A549 (cell line): ENCODE data around the gene IDS. TPM values are rescaled to one million over a fixed set of nuclear protein-coding genes. Genes with fewer than 3 reads are reported as not detected.

ENCODE experiments used
- ATAC-seq, 2 experiments: fragments of 200-7000 bp in 1 of 2; fragments of >200 bp in 1 of 2; cut with Nextera tagmentation in 1 of 2; cut with Tn5 transposase in 1 of 2; 3 replicates each; pipeline versions ENCODE4 v1.8.0 to v1.9.1; 2018 to 2020; ENCODE audit warnings: mild to moderate bottlenecking in 1 of 2, moderate library complexity in 1 of 2
- CTCF ChIA-PET: fragments of 300-600 bp; sonication (Branson Sonifier 250); formaldehyde crosslinking; extraction: SDS; loops from one replicate; lab custom pipeline; 2021; ENCODE audit warnings: antibody characterized with exemption, inconsistent platforms; lab: Yijun Ruan, JAX
- POLR2A ChIA-PET: fragments of 350-600 bp; formaldehyde crosslinking; extraction: SDS; loops from one replicate; lab custom pipeline; 2021; ENCODE audit warnings: antibody characterized with exemption, inconsistent platforms; lab: Yijun Ruan, JAX
- DNase-seq, 2 experiments: peaks; one replicate each; pipeline versions ENCODE4 v3.0.0 to v3.0.0-alpha.2; 2011 to 2016; ENCODE audit warnings: low read depth in 1 of 2, low spot score in 1 of 2
- FAIRE-seq: peaks from 2 replicates; lab custom pipeline; 2011; peaks lifted over from hg19 to GRCh38; lab: Jason Lieb, UNC
- H3K27ac ChIP-seq, 2 experiments: fragments of >200 bp; sonication (Bioruptor Twin); formaldehyde crosslinking; 3 replicates each; pipeline ENCODE4 v1.5.1; 2016 to 2017
- H3K4me1 ChIP-seq: fragments of >200 bp; sonication (Bioruptor Twin); formaldehyde crosslinking; 3 replicates; pipeline ENCODE4 v1.6.1; 2016
- H3K4me2 ChIP-seq: fragments of >200 bp; sonication (Bioruptor Twin); formaldehyde crosslinking; 3 replicates; pipeline ENCODE4 v1.6.1; 2016
- H3K4me3 ChIP-seq: fragments of >200 bp; sonication (Bioruptor Twin); formaldehyde crosslinking; 3 replicates; pipeline ENCODE4 v1.5.1; 2016
- H3K9me3 ChIP-seq: fragments of >200 bp; sonication (Bioruptor Twin); formaldehyde crosslinking; 3 replicates; pipeline ENCODE4 v1.6.1; 2016
- ATOH8 ChIP-seq: fragments of 250-450 bp; sonication (Bioruptor Pico); IDR thresholded peaks from 2 replicates; pipeline ENCODE4 v1.5.0; 2020; ENCODE audit warnings: low read depth, mild to moderate bottlenecking, moderate library complexity
- CHD2 ChIP-seq: fragments of 150-350 bp; IDR thresholded peaks from 2 replicates; pipeline ENCODE4 v1.6.1; 2014; ENCODE audit warnings: low read length; ENCODE audit not compliant: partially characterized antibody
- HES2 ChIP-seq: fragments of >200 bp; sonication (Bioruptor Twin); formaldehyde crosslinking; IDR thresholded peaks from 2 replicates; pipeline ENCODE4 v1.6.1; 2016
- HOXB13 ChIP-seq: fragments of 250-450 bp; sonication (Bioruptor Pico); IDR thresholded peaks from 2 replicates; pipeline ENCODE4 v1.5.0; 2020; ENCODE audit warnings: low read depth, mild to moderate bottlenecking, moderate library complexity
- KDM1A ChIP-seq: fragments of 200-600 bp; sonication (generic); IDR thresholded peaks from 2 replicates; pipeline ENCODE4 v1.6.1; 2016; ENCODE audit warnings: low read depth, mild to moderate bottlenecking
- KDM5A ChIP-seq: fragments of 200-600 bp; sonication (generic); IDR thresholded peaks from 2 replicates; pipeline ENCODE4 v1.6.1; 2016; ENCODE audit warnings: antibody characterized with exemption, mild to moderate bottlenecking
- NFE2L2 ChIP-seq: fragments of 150-350 bp; conservative IDR thresholded peaks from 2 replicates; pipeline ENCODE4 v1.6.1; 2014; ENCODE audit warnings: low read length
- NPAS2 ChIP-seq: fragments of 250-450 bp; sonication (Bioruptor Pico); IDR thresholded peaks from 2 replicates; pipeline ENCODE4 v1.8.0; 2022; ENCODE audit warnings: mild to moderate bottlenecking, moderate library complexity, borderline replicate concordance
- RAD21 ChIP-seq, 2 experiments: fragments of >200 bp in 1 of 2; sonication (Bioruptor Twin) in 1 of 2; formaldehyde crosslinking in 1 of 2; IDR thresholded peaks in 1 of 2; conservative IDR thresholded peaks in 1 of 2; 2 replicates in 1 of 2; 3 replicates in 1 of 2; pipeline ENCODE4 v1.6.1; 2012 to 2018; ENCODE audit warnings: inconsistent platforms in 1 of 2
- RARB ChIP-seq: fragments of 250-450 bp; sonication (Bioruptor Pico); IDR thresholded peaks from 2 replicates; pipeline ENCODE4 v1.8.0; 2021; ENCODE audit warnings: mild to moderate bottlenecking, moderate library complexity
- REST ChIP-seq: fragments of 200-600 bp; sonication (generic); IDR thresholded peaks from 2 replicates; pipeline ENCODE4 v1.6.1; 2016; ENCODE audit warnings: antibody characterized with exemption, mild to moderate bottlenecking, moderate library complexity
- RFX5 ChIP-seq: fragments of 450-650 bp; IDR thresholded peaks from 2 replicates; pipeline ENCODE4 v1.7.1; 2014; ENCODE audit warnings: antibody characterized with exemption, mild to moderate bottlenecking, moderate library complexity
- SMC3 ChIP-seq: fragments of >200 bp; sonication (Bioruptor Twin); formaldehyde crosslinking; IDR thresholded peaks from 3 replicates; pipeline ENCODE4 v1.6.1; 2018; ENCODE audit warnings: inconsistent platforms
- TP53 ChIP-seq: fragments of 250-450 bp; sonication (Bioruptor Pico); IDR thresholded peaks from 2 replicates; pipeline ENCODE4 v1.5.0; 2021; ENCODE audit warnings: mild to moderate bottlenecking, moderate library complexity
- USF2 ChIP-seq: fragments of 450-650 bp; IDR thresholded peaks from 2 replicates; pipeline ENCODE4 v1.6.1; 2014; ENCODE audit warnings: antibody characterized with exemption
- ZSCAN20 ChIP-seq: fragments of 250-450 bp; sonication (Bioruptor Pico); IDR thresholded peaks from 2 replicates; pipeline ENCODE4 v1.8.0; 2022; ENCODE audit warnings: mild to moderate bottlenecking, moderate library complexity
- WGBS: methylation state at CpG from one replicate; pipeline ENCODE4 v1.1.6; 2017; ENCODE audit errors: missing lambda C conversion rate; 5-methylcytosine and 5-hydroxymethylcytosine counted together
- polyA plus RNA-seq, 4 experiments: library from polyadenylated mRNA; depleted of rRNA in 3 of 4; stranded (reverse); fragments of >200 nt; fragmentation: RNase III in 1 of 4; extraction: RNeasy Plus Mini Kit Qiagen cat#74134 plus additional on column Dnase treatment in 1 of 4; gene quantifications; 2 replicates in 3 of 4; 3 replicates in 1 of 4; pipeline ENCODE4 v1.2.3, GENCODE V29; 2011 to 2017

The IDS gene
- polyA plus RNA-seq, 2 of the 4 experiments (the other 2 are of a cell fraction): 40.6 to 120 TPM

- 5% methylated on average over 4 of the region's 4 CpGs for WGBS
- ATAC-seq (peak in 1 of 2 experiments; percentile 27; a peak in 1 of 6 replicates), DNase-seq (no peak), FAIRE-seq (no peak)
- Histone ChIP-seq H3K27ac (no peak overlapping the region), H3K4me3 (no peak overlapping the region), H3K4me1 (no peaks in the 10 kb centered on the region), H3K9me3 (no peaks in the 10 kb centered on the region), H3K4me2 (no peak overlapping the region)
- TF ChIP-seq HES2 (no peak), NPAS2 (no peak), REST (no peak), KDM1A (no peak), CHD2 (no peak), SMC3 (no peak), ATOH8 (CRISPR knock-in tag) (no peak), TP53 (CRISPR knock-in tag) (no peak), RAD21 (conservative IDR thresholded peaks at IDR 0.05 in 1 of 2, IDR thresholded peaks at IDR 0.05 in 1 of 2) (no peak), HOXB13 (no peak), NFE2L2 (no peak), ZSCAN20 (CRISPR knock-in tag) (no peak), RFX5 (no peak), RARB (CRISPR knock-in tag) (no peak), USF2 (no peak), KDM5A (no peak)
- CTCF ChIA-PET: no interaction called here
- POLR2A ChIA-PET: no interaction called here
Observed at GRCh38 chrX:149433051-149433450, 72.1 kb downstream of the IDS start.

Other genes starting within 250 kb of the IDS start
- gene EOLA1, start 35.7 kb upstream of the IDS start, polyA plus RNA-seq (2011; rRNA removed): 23.3 and 26.0 TPM in 2 replicates
- 14.5 to 16.9 TPM (median 16.4 TPM) in 3 replicates for gene EOLA1, start 35.7 kb upstream of the IDS start, polyA plus RNA-seq (2017; fragmentation: RNase III; extraction: RNeasy Plus Mini Kit Qiagen cat#74134 plus additional on column Dnase treatment)
- not detected in 2 replicates for gene HSFX3, start 44.6 kb upstream of the IDS start, polyA plus RNA-seq (2011; rRNA removed)
- not detected in 3 replicates for gene HSFX3, start 44.6 kb upstream of the IDS start, polyA plus RNA-seq (2017; fragmentation: RNase III; extraction: RNeasy Plus Mini Kit Qiagen cat#74134 plus additional on column Dnase treatment)
- gene MAGEA9B, start 82.2 kb upstream of the IDS start, polyA plus RNA-seq (2011; rRNA removed): 0.08 TPM in 1 of 2 replicates, not detected in the other
- gene MAGEA9B, start 82.2 kb upstream of the IDS start, polyA plus RNA-seq (2017; fragmentation: RNase III; extraction: RNeasy Plus Mini Kit Qiagen cat#74134 plus additional on column Dnase treatment): not detected in 3 replicates
- gene HSFX2, start 90.0 kb upstream of the IDS start, polyA plus RNA-seq (2011; rRNA removed): not detected in 2 replicates
- 0.08 to 0.18 TPM (median 0.10 TPM) in 3 replicates for gene HSFX2, start 90.0 kb upstream of the IDS start, polyA plus RNA-seq (2017; fragmentation: RNase III; extraction: RNeasy Plus Mini Kit Qiagen cat#74134 plus additional on column Dnase treatment)
- 24.3 and 25.1 TPM in 2 replicates for gene TMEM185A, start 126.5 kb upstream of the IDS start, polyA plus RNA-seq (2011; rRNA removed)
- gene TMEM185A, start 126.5 kb upstream of the IDS start, polyA plus RNA-seq (2017; fragmentation: RNase III; extraction: RNeasy Plus Mini Kit Qiagen cat#74134 plus additional on column Dnase treatment): 17.6 to 21.5 TPM (median 21.1 TPM) in 3 replicates
- not detected in 2 replicates for gene MAGEA11, start 206.8 kb upstream of the IDS start, polyA plus RNA-seq (2011; rRNA removed)
- gene MAGEA11, start 206.8 kb upstream of the IDS start, polyA plus RNA-seq (2017; fragmentation: RNase III; extraction: RNeasy Plus Mini Kit Qiagen cat#74134 plus additional on column Dnase treatment): not detected in 3 replicates